Measurements from ENCODE around the gene ARHGAP26. TPM values are rescaled to one million over a fixed set of nuclear protein-coding genes. Genes with fewer than 3 reads are reported as not detected.

The ARHGAP26 gene
- total RNA-seq = 10 to 100 TPM; 11.1 to 36.1 (median 21.8) TPM

- TF ChIP-seq CTCF (IDR thresholded peaks at IDR 0.05) (peak in 1 of 2 donors; percentile 38), EP300 (IDR thresholded peaks at IDR 0.05) (no peak), POLR2AphosphoS5 (IDR thresholded peaks at IDR 0.05) (peak in 2 of 3 donors; percentile 86 to 88), POLR2A (IDR thresholded peaks at IDR 0.05) (peak; percentile 68 to 93)
- Histone ChIP-seq H3K9me3 (no peaks in the 10 kb centered on the region), H3K4me1 (peaks cover 27% of the 10 kb centered on the region), H3K36me3 (no peaks in the 10 kb centered on the region), H3K4me3 (peak within 1 kb of the TSS; percentile 84), H3K27ac (peak within 1 kb of the TSS; percentile 87), H3K27me3 (no peaks in the 10 kb centered on the region)
- peak; percentile 98 to 99 for DNase-seq (ENCODE audit: low spot score in 2 of 2)
- WGBS = 0% methylated on average over 20 of the region's 87 CpGs
Observed at GRCh38 chr5:142769793-142770649, at the start of gene ARHGAP26. TSS of gene ARHGAP26 (plus strand) at chr5:142770377. CDS start at chr5:142770762, 385 bp downstream.

GRCh38 chr5:142720641-142721271 lies 49.4 kb upstream of the ARHGAP26 start:
- Histone ChIP-seq H3K4me1 (peaks cover 10% of the 10 kb centered on the region), H3K4me3 (no peak overlapping the region), H3K27ac (no peak overlapping the region), H3K27me3 (no peaks in the 10 kb centered on the region), H3K9me3 (no peaks in the 10 kb centered on the region), H3K36me3 (no peaks in the 10 kb centered on the region)
- no peak for DNase-seq (ENCODE audit: low spot score in 2 of 2)
- WGBS = 76% methylated on average over 6 of the region's 13 CpGs
- TF ChIP-seq POLR2A (IDR thresholded peaks at IDR 0.05) = no peak
- no peak for TF ChIP-seq POLR2AphosphoS5 (IDR thresholded peaks at IDR 0.05)
- TF ChIP-seq CTCF (IDR thresholded peaks at IDR 0.05) = no peak
- no peak for TF ChIP-seq EP300 (IDR thresholded peaks at IDR 0.05)

GRCh38 chr5:142722146-142722545 lies 48.0 kb upstream of the ARHGAP26 start:
- no peaks in the 10 kb centered on the region for H3K36me3 ChIP-seq
- H3K4me1 ChIP-seq = peaks cover 15% of the 10 kb centered on the region
- no peak overlapping the region for H3K27ac ChIP-seq
- H3K27me3 ChIP-seq = no peaks in the 10 kb centered on the region
- 90% methylated on average over 6 of the region's 6 CpGs for WGBS
- H3K4me3 ChIP-seq = no peak overlapping the region
- DNase-seq (ENCODE audit: low spot score in 2 of 2) = no peak
- TF ChIP-seq EP300 (IDR thresholded peaks at IDR 0.05) = no peak
- no peak for TF ChIP-seq POLR2A (IDR thresholded peaks at IDR 0.05)
- no peak for TF ChIP-seq POLR2AphosphoS5 (IDR thresholded peaks at IDR 0.05)
- TF ChIP-seq CTCF (IDR thresholded peaks at IDR 0.05) = no peak
- no peaks in the 10 kb centered on the region for H3K9me3 ChIP-seq

GRCh38 chr5:142722896-142723295 lies 47.3 kb upstream of the ARHGAP26 start:
- Histone ChIP-seq H3K27ac (no peak overlapping the region), H3K27me3 (no peaks in the 10 kb centered on the region), H3K4me3 (no peak overlapping the region), H3K4me1 (peaks cover 11% of the 10 kb centered on the region), H3K36me3 (no peaks in the 10 kb centered on the region), H3K9me3 (no peaks in the 10 kb centered on the region)
- DNase-seq (ENCODE audit: low spot score in 2 of 2) = no peak
- WGBS = 75% methylated on average over 4 of the region's 4 CpGs
- TF ChIP-seq EP300 (IDR thresholded peaks at IDR 0.05) = no peak
- TF ChIP-seq POLR2AphosphoS5 (IDR thresholded peaks at IDR 0.05) = no peak
- no peak for TF ChIP-seq CTCF (IDR thresholded peaks at IDR 0.05)
- no peak for TF ChIP-seq POLR2A (IDR thresholded peaks at IDR 0.05)

GRCh38 chr5:142724821-142725220 lies 45.4 kb upstream of the ARHGAP26 start:
- 89% methylated on average over 9 of the region's 9 CpGs for WGBS
- no peak for DNase-seq (ENCODE audit: low spot score in 2 of 2)

More at GRCh38 chr5:142724821-142725220, 45.4 kb upstream of the ARHGAP26 start:
- no peak overlapping the region for H3K4me3 ChIP-seq
- H3K27me3 ChIP-seq = no peaks in the 10 kb centered on the region
- H3K27ac ChIP-seq = no peak overlapping the region
- peaks cover 11% of the 10 kb centered on the region for H3K4me1 ChIP-seq
- H3K9me3 ChIP-seq = no peaks in the 10 kb centered on the region
- TF ChIP-seq POLR2AphosphoS5 (IDR thresholded peaks at IDR 0.05) (no peak), CTCF (IDR thresholded peaks at IDR 0.05) (no peak), EP300 (IDR thresholded peaks at IDR 0.05) (no peak), POLR2A (IDR thresholded peaks at IDR 0.05) (no peak)
- H3K36me3 ChIP-seq = no peaks in the 10 kb centered on the region
